Spleen (tissue), 3 donors: Measurements from ENCODE around the gene KRTAP5-8.

ENCODE experiments used
- POLR2A ChIP-seq, 3 donors: fragments of 450-650 bp; IDR thresholded peaks; one replicate each; pipeline ENCODE4 v1.5.1; 2017; ENCODE audit warnings: antibody characterized with exemption in 3 of 3, mild to moderate bottlenecking in 1 of 3
- POLR2AphosphoS5 ChIP-seq, 3 donors: sonication (generic); formaldehyde crosslinking; IDR thresholded peaks; one replicate each; pipeline ENCODE4 v1.5.1; 2017; ENCODE audit warnings: antibody characterized with exemption in 3 of 3

- TF ChIP-seq POLR2A (IDR thresholded peaks at IDR 0.05) (no peak), POLR2AphosphoS5 (IDR thresholded peaks at IDR 0.05) (no peak)
These were observed 7.7 kb downstream of the KRTAP5-8 start for GRCh38 chr11:71545405-71545966.
